HG02840 (cell line): ENCODE data around the gene CDKL5.

ENCODE experiments used
- ATAC-seq: cut with Tn5 transposase; IDR thresholded peaks from one replicate; pipeline ENCODE4 v1.9.1; 2021; ENCODE audit warnings: mild to moderate bottlenecking, moderate library complexity, moderate number of reproducible peaks; ENCODE audit not compliant: unreplicated experiment, low FRiP score

Gene CDKL5

GRCh38 chrX:18682979-18683387 is 257.6 kb downstream of the CDKL5 start:
- ATAC-seq, result no peak

- no peak for ATAC-seq
Observed at GRCh38 chrX:18687856-18688495, 262.6 kb downstream of the CDKL5 start.

GRCh38 chrX:18691431-18691830 is 266.0 kb downstream of the CDKL5 start:
- no peak for ATAC-seq

GRCh38 chrX:18692541-18692940 is 267.1 kb downstream of the CDKL5 start:
- ATAC-seq, result no peak

- no peak for ATAC-seq
Observed at GRCh38 chrX:18696653-18697052, 271.2 kb downstream of the CDKL5 start.

GRCh38 chrX:18698737-18699650 is 273.6 kb downstream of the CDKL5 start:
- no peak for ATAC-seq

GRCh38 chrX:18701621-18702361 is 276.4 kb downstream of the CDKL5 start:
- ATAC-seq, result no peak

- no peak for ATAC-seq
Observed at GRCh38 chrX:18702362-18703195, 277.2 kb downstream of the CDKL5 start.
